ENCODE results near the gene NCK2.

GRCh38 chr2:105868060-105868459 lies 123.3 kb downstream of the NCK2 start:
- TF ChIP-seq CTCF (conservative IDR thresholded peaks at IDR 0.05; ENCODE audit: low read depth, low read length) (no peak), EZH2 (IDR thresholded peaks at IDR 0.05; ENCODE audit: borderline replicate concordance, low read depth, low read length, poor library complexity, severe bottlenecking) (no peak)

Measured in A673 (cell line).